ENCODE measurements around the gene SRI.

The SRI gene

DNA sequence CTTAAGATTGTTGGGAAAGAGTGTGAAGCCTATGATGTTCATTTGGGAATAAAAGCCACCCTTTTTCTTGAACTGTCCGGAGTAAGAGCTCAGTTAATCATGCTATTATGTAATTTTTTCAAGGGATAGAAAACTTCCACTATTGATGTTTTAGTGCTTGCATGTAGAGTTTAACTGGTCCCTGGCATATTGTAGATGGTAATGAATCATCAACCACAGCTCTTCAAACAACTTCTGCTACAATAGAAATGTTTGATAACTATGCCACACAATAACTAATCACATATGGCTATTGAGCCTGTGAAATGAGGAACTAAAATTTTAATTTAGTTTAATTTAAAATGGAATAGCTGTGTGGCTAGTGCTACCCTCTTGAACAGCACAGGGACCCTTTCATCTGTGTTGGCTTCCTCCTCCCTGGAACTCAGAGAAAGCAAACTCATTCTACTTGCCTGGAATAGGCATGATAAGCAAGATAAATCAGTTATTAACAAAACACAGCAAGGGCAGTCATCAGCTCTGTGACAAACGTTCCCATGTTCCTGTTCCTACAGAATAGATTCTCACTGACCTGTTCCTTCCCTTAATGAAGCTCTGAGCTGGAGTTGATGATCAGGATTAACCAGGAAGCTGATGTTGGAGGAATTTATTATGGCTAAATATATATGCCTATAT lies 4.9 kb upstream of the SRI start:
- DNase-seq (ENCODE audit: low spot score) = peak; percentile 72

DNA sequence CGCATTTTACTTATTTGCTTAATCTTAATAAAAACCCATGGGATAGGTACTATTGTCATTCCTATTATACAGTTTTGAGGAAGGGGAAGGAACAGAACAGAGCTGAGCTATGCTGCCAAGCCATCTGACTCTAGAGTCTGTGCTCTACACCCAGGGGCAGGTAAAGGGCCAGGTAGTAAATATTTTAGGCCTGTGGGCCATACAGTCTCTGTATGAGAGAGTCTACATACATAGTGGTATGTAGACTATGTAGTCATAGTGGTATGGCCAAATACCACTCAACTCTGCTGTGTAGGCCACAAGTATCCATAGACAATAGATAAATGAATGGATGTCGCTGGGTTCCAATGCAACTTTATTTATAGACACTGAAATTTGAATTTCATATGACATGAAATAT lies 3.4 kb upstream of the SRI start:
- no peak for DNase-seq (ENCODE audit: low spot score)

DNA sequence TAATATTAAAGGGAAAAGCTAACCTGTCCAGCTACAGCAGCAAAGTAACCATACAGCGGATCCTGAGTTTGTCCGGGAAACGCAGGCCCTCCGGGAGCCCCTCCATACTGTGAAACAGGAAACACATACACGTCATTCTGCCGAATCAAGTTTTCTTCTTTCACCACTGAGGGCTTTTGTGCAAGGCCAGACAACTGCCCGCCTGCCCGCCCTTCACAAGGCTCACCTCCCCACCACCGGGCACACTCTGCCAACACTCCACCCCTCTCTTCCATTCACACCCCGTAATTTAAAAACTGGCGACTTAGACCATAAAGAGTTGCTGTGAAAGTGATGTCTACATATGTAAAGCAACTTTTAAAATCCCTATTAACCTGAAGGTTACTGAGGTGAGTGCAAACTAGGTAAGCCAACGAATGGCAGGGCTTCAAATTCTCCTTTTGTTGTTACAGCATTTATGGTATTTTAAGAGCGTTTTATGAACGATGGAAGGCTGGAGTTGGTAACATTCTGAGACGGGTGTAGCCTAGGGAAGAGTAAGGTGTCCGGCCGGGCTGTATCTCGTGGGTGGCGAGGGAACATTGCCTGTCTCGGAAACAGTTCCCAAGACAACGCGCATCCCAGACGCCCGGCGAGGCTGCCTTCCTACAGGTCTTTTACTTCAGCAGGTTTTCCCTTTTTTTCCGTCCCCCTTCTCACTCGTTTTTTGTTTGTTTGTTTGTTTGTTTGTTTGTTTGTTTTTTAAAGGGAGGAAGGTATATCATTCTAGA lies 817 bp downstream of the SRI start:
- DNase-seq (ENCODE audit: low spot score) = peak; percentile 67

DNA sequence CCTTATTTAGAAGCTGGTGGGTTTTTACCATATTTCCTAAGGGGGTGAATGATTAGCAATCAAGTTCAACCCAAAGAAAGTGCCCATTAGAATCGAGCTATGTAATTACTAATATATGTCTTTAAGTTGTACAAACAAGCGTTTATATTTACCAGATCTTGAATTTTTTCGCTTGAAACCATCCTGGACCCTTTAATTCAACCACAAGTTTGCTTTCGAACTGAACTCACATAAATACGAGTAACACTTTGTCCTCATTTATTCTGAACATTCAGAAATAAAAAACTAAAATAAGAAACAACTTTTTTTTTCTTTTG lies 1.5 kb downstream of the SRI start:
- DNase-seq (ENCODE audit: low spot score) = no peak

DNA sequence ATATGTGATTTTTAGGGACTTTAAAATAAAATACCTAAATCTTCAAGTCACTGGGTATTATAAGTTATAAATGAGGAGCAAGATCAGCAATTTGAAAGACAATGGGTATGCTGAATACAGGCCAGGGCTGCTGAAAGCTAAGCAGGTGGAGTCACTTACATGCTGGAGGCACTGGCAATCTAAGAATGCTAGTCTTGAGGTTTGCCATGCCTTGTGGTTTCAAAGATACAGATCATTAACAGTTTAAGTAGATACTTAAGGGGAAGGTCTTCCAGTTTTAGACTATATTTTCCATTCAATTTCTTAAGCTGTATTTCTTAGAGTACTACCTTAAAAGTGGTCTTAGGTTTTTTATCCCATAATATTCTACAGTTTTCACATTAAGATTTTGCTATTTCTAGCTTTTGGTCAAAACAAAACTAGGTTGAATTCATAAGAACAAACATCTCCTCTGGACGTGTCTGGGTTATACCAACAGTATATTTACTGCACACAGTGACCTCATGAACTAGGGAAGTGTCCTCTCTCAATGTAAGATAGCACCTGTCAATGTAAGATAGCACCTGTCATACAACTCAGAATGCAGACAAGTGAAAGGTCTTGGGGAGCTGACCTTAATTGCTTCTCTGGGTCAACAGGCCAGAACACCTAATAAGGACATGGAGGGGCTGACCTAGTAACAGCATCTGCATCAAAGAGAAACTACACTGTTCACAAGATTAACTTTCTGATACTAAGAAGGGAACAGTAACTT lies 2.0 kb downstream of the SRI start:
- DNase-seq (ENCODE audit: low spot score) = peak; percentile 69

DNA sequence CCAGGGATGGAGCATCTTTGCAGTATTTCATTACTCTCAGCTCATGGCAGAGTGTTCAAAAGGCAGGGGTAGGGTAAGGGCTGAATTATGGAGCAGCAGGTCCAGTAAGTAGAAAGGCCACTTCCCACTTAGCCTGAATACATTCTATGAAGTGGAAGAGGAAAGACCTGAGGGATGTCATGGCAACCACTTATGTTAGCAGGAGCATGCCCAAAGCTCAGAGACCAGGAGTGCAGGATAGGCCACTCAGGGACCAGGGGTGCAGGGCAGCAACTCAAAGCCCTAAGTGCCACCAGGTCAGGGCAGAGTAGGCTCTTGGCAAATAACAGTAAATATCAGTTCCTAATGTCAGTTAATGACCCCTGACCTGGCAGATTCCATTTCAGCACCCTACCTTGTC lies 3.6 kb downstream of the SRI start:
- no peak for DNase-seq (ENCODE audit: low spot score)

DNA sequence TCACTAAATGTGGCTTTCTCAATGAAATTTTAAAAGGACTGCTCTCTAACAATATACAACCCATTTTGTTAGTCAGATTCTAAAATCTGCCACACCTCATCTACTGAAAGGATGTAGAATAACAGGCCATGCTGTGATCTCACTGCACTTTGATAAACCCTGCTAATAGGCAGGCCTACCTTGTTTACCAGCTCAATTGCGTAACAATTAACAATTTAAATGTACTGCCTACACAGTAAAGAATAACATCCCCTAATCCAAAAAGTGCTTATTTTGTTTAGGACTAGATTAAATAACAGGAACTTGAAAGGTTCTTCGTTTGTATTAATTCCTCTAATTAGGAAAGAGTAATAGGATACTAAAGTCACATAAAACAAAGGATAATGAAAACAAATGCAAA lies 4.5 kb downstream of the SRI start:
- no peak for DNase-seq (ENCODE audit: low spot score)

DNA sequence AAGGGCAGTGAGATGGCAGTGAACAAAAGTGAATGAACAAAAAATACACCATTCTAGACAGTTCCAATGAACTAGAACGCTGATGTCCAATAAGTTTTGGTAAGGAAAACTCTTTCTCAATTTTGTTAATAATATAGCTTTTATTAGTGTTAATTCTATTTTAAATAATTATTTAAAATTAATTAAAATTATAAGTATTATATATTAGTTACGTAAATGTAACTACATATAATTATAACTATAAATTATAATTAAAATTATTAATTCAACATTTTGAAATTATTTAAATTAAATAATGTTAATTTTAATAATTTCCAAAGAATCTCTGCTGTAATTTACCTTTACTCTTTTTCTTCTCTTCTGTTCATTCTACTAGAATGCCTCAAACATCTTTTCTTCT lies 5.4 kb downstream of the SRI start:
- DNase-seq (ENCODE audit: low spot score) = no peak

DNA sequence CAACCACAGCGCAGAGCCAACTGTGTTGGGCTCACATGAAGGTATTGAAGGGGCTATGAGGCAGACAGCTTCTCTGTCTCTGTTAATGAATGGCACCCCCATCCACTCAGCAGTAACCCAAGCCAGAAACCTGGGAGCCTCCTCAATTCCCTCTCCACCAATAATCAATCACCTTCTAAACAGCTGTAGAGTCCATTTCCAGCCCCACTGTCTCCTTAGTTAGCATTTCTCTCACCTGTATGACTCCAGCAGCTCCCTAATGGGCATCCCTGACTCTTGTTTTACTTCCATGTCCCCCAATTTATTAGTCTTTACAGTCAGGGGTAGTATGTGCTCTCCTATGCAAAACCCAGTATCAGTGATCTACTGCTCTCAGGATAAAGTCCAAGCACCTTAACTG lies 6.9 kb downstream of the SRI start:
- no peak for DNase-seq (ENCODE audit: low spot score)

DNA sequence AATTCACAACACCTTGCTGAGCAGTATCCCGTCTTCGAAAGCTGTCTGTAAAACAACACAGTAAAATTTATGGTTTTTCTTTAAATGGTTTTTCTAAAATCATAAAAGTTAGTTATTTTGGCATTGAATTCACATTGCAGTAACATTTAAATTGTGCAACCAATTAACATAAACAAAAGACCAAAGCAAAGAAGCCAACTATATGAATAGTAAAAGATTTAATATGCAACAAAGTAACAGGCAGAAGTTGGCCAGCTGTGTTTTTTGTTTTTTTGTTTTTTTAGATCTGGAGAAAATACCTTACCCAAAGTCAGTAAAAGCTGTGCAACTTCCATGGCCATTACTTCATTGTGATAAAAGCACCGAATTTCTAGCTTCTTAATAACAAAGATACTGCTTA lies 11.3 kb downstream of the SRI start:
- DNase-seq (ENCODE audit: low spot score) = no peak

DNA sequence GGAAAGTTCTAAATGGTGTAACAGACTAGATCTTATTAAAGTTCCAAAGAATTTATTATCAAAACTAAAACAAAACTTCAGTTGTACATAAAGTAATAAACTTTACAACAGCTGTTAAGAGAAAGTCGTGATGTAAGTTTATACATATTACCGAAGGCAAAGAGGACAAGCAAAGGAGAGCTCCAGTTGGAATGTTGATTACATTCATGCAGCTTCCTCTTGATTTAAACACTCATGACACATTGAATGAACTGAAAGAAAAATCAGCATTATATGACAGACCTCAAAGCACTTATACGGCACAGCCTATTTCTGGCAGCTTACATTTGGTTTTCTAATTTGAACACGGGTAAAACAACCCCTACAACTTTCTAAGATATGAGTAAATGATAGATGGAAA lies 13.6 kb downstream of the SRI start:
- DNase-seq (ENCODE audit: low spot score) = no peak

DNA sequence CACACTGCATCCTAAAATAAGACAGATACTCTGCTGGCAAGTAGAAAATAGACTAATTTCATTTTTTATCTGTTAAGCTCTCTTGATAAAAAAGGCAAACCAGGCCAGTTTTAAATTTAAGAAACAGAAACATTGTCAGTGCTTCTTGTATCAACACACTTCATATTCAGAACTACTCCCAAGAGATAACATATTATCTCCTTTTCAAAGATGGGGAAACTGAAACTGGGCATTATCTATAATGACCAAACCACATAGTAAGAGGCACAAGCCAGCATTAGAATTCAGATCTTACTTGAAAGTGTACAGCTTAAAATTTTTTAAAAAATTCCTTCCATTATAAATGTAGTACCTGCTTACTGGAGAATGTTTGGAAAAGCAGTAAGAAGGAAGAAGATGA lies 14.7 kb downstream of the SRI start:
- no peak for DNase-seq (ENCODE audit: low spot score)

DNA sequence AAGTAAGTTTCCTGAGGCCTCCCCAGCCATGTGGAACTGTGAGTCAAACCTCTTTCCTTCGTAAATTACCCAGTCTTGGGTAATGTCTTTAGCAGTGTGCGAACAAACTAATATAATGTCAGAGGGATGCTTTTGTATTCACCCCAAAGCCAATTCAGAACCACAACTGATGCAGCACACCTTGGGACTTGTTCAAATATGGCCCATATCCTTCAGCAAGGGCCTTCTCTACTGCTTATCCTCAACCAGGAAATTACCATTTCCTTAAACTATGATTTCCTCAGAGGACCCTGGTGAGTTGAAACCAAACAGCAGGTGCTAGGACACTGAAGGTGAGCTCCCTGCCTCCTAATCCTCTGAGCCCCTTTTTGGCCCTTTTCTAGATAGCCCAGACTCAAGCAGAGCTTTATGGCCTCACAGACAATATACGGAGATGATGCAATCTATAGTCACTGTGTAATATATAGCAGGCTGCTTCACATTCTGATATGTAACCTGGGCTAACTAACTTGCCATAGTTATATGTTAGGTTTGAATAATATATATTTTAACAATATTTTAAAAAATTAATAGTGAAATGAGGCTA lies 15.2 kb downstream of the SRI start:
- DNase-seq (ENCODE audit: low spot score) = no peak

DNA sequence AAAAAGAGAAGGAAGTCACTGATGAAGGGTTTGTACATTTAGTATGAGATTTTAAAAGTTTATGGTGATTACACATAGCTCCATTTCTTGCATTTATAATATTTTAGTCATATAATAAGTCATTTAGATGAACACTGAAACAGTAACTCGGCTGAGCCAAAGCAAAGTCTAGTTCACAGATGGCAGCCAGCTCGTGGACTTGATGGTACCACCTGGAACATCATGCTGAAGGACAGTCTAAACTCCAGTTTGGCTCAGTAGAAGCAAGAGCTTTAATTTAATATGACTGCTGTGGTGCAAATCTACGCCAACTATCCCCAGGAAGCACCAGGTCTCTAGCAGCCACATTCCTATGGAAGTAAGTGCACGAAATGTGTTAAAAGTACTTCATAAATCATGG lies 16.4 kb downstream of the SRI start:
- DNase-seq (ENCODE audit: low spot score) = no peak

DNA sequence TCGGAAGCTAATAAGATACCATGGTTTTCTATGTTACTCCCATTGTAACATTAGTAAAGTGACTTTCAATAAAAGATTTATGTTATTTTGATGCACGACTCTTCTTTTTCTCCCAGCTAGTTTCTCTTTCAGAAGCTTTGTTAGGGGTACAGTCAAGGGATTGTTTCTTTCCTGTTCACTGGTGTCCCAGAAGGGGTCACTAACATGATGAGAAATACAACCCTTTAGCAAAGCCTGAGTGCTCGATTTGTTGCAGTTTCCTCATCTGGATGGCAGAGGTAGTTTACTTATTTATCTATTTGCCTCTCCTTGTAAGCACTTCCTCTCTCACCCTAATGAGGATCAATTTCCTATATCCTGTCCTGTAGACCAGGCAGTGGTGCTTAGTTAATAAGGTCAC lies 17.0 kb downstream of the SRI start:
- no peak for DNase-seq (ENCODE audit: low spot score)

DNA sequence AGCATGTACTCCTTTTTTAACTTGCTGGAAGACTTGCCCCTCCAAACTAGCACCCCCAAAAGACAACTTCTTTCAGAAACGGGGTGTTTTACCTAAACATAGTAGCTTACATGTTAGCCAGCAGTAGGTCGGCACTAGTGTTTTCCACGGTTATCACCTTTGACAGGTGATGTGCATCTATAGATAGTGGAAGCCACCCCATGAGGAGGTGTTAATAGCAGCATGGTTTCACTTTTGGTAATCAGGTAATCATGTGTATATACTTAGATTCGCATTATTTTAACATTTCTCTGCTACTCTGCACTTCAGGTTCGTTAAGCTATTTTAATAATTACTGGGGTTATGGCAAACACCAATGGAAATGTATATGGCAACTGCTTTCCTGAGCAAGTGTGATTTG lies 17.6 kb downstream of the SRI start:
- no peak for DNase-seq (ENCODE audit: low spot score)

DNA sequence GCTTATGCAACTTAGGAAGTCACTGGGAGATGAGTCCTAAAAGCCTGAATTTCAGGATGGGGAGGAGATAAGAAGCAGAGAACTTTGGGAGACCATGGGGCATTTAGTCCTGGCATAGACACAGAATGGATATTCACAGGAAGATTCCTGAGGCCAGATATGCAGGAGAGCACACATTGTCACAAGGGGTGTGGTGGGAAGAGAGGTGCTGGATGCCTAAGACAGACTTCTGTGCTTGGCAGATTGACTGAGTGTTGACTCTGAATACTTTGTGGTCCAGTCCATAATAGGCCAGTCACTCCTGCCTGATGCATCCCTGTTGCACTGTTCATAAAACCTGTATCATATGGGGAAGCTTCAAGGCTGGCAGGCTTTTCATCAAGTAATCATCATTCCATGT lies 18.5 kb downstream of the SRI start:
- no peak for DNase-seq (ENCODE audit: low spot score)

DNA sequence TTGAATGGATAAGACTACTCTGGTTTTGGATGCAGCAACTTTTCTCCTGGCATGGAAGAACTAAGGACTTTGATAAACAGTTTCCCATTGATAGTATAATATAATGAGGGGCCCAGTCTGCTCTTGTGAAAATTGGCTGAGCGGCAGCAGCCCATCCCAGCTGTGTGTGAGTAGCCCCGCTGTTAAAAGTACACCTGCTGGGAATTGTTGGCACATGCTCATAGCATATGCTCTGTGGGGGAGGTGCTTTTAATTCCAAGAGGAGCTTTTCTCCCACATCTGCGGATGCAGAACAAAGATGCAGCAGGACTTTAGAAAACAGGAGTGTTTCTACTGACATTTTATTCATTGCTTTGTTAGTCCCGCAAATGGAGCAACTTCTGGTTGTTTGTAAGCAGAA lies 19.0 kb downstream of the SRI start:
- no peak for DNase-seq (ENCODE audit: low spot score)

DNA sequence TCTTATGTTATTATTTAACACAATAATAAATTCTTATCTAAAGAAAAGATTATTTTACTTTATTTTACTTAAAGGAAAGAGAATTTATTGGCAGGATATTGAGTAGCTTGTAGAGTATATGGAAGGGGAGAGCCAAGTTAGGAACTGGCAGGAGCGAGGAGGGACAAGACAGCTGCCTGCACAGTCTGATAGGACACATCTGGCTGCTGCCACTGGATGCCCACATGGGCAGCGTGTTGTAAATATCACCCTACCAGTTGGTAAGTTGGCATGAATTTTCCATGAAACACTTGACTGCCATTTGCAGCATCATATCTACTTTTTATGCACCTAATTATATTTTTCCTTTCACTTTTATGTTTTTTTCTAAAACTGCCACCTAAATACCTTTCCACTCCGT lies 19.6 kb downstream of the SRI start:
- DNase-seq (ENCODE audit: low spot score) = no peak

DNA sequence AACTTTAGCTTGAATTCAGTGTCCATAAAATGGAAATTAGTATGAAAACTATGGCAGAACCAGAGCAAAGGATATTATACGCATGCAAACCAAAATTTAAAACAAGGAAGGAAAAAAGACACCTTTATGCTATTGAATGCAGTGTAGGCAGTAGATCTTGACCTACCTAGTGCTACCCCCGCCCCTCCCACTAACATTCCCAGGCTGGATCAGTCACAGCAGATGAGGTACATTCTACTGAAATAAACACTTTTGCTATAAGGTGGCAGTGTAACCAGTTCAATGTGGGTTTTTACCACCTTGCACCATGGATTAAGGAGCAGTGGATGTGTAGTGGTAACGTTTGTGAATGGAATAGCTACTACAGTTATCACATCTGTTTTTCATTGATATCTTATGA lies 27.9 kb downstream of the SRI start:
- DNase-seq (ENCODE audit: low spot score) = no peak

DNA sequence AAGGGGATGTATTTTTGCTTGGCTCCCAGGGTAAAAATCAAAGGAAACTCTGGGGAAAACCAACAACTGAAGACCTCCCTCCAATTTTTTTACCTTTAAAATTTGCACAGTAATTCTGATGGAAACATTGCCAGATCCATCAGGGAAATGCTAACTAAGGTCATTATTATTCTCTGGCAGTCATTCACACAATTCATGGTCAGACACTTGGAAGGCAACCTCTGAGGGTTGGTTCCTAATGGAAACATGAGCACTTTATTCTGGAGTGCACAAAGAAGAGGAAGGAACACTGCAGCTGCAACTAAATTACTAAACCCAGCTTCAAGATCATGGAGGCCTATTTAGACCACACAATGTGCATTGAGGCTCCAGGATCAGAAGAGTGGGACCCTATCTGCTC lies 34.2 kb downstream of the SRI start:
- no peak for DNase-seq (ENCODE audit: low spot score)

DNA sequence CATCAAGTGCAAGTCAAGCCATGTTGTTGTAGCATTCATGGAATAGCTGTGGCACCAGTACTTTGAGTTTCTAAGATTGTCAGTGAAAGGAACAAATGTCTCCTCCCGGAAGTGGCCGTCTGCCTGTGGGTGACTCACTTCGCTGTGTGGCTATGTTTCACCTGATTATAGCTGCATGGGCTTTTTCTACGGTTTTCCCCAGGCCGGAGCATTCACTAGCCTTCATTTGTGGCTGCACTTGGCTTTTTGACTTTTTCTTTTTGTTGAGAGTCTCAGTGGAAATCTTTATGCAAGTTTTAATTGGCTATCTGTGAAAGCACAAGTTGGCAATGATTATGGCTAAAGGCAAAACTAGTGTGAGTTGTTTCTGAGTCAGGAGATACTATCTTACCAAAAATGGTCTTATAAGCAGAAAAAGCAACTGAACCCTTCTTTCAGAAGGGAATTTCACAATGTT lies 35.0 kb downstream of the SRI start:
- DNase-seq (ENCODE audit: low spot score) = peak; percentile 50

DNA sequence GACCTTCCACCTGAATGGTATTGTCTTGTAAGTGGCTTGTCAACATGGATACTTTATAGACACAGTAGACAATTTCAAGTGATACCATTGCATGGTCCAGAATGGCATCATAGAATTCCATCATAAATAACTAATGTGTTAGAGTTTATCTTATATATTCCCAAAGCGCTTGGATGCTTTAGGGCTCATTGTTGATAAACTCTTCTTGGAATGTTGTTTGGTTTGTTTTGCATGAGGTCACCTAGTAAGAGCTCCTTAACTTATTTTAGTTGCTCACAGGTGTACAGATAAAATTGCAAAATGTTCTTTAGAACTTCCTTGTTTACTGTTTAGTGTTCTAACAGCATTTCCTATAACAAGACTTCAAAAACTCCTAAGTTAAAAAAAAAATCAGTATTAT lies 36.8 kb downstream of the SRI start:
- DNase-seq (ENCODE audit: low spot score) = no peak
